Nasal cavity respiratory epithelium epithelial cell of viscerocranial mucosa (primary cell): ENCODE data around the gene CPNE9. TPM values are rescaled to one million over a fixed set of nuclear protein-coding genes. Genes with fewer than 3 reads are reported as not detected.

Experiments used
- total RNA-seq: library from RNA; depleted of rRNA; stranded (reverse); fragments of >200 nt; gene quantifications from 2 replicates; pipeline ENCODE4 v1.2.3, GENCODE V29; 2014

Gene CPNE9
- total RNA-seq: not detected in 2 replicates

DNA sequence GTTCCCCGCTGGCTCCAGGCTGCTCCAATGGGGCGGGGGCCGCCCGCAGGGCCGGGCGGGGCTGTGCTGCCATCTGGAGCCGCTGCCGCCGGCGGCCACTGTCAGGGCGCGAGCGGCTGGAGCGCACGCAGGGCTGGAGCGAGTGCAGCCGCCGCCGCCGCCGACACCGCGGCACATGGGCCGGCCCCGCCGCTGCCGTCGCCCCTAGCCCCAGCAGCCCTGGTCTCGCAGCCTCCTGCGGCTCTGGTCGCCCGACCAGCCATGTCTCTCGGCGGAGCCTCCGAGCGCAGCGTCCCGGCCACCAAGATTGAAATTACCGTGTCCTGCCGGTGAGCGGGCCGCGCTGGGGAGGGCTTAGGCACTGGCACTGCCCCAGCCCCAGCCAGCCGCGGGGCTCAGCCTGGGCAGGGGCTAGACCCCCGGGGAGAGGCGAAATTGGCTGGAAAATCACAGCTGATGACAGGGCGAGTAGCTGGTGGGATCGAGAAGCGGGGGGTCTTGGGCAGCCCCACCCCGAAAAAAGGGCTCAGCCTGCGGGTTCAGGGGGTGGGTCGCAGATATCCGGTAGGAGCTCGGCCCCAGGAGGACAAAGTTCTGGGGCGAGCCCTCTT is at the start of gene CPNE9:
Gene CPNE9 (plus strand): TSS at position 98 of the 611 bp plus-strand sequence. CDS start 164 bp downstream, at position 262.

GRCh38 chr3:9731206-9732079 is 27.8 kb downstream of the CPNE9 start, which contains the start of gene BRPF1:
BRPF1 (plus strand) TSS chr3:9731735; CDS start chr3:9734141, 2,406 bp downstream.

GRCh38 chr3:9749645-9750555 is 46.3 kb downstream of the CPNE9 start, which contains the start of gene OGG1:
OGG1 (plus strand) TSS chr3:9749952; CDS start chr3:9750287, 335 bp downstream.

GRCh38 chr3:9769426-9770275 is 66.0 kb downstream of the CPNE9 start, which contains the start of gene CAMK1:
CAMK1 (minus strand) TSS chr3:9769947; CDS start chr3:9767749, 2,198 bp downstream.

Other genes starting within 250 kb of the CPNE9 start
- gene LHFPL4, start 150.0 kb upstream of the CPNE9 start, total RNA-seq: under 0.01 TPM in 1 of 2 replicates, not detected in the other
- gene MTMR14, start 54.3 kb upstream of the CPNE9 start, total RNA-seq: 29.8 and 31.8 TPM in 2 replicates
- 17.4 and 30.3 TPM in 2 replicates for gene BRPF1, start 27.9 kb downstream of the CPNE9 start, total RNA-seq
- 16.0 and 27.0 TPM in 2 replicates for gene OGG1, start 46.1 kb downstream of the CPNE9 start, total RNA-seq
- 3.1 and 11.3 TPM in 2 replicates for gene CAMK1, start 66.1 kb downstream of the CPNE9 start, total RNA-seq
- gene TADA3, start 88.6 kb downstream of the CPNE9 start, total RNA-seq: 46.8 and 62.1 TPM in 2 replicates
- gene ARPC4, start 89.2 kb downstream of the CPNE9 start, total RNA-seq: 135 and 146 TPM in 2 replicates
- 4.4 and 12.1 TPM in 2 replicates for gene TTLL3, start 106.4 kb downstream of the CPNE9 start, total RNA-seq
- 23.4 and 37.9 TPM in 2 replicates for gene RPUSD3, start 140.2 kb downstream of the CPNE9 start, total RNA-seq
- not detected in 2 replicates for gene CIDEC, start 176.4 kb downstream of the CPNE9 start, total RNA-seq
- gene JAGN1, start 186.8 kb downstream of the CPNE9 start, total RNA-seq: 22.2 and 23.7 TPM in 2 replicates
- 1.4 and 4.0 TPM in 2 replicates for gene IL17RE, start 199.0 kb downstream of the CPNE9 start, total RNA-seq
- 9.2 and 16.6 TPM in 2 replicates for gene IL17RC, start 213.3 kb downstream of the CPNE9 start, total RNA-seq
- 27.3 and 36.0 TPM in 2 replicates for gene CRELD1, start 230.0 kb downstream of the CPNE9 start, total RNA-seq
- gene PRRT3, start 248.6 kb downstream of the CPNE9 start, total RNA-seq: 0.34 and 0.71 TPM in 2 replicates